ENCODE data around the gene SMG1. TPM values are rescaled to one million over a fixed set of nuclear protein-coding genes. Genes with fewer than 3 reads are reported as not detected.
"Not testable (repeated sequence)": the region's sequence is repeated elsewhere in the genome, so short reads cannot be mapped to it uniquely, and the experiment has no call there.

Gene SMG1
- total RNA-seq, 1 experiment from 2014 or later: 96.4 TPM

DNA sequence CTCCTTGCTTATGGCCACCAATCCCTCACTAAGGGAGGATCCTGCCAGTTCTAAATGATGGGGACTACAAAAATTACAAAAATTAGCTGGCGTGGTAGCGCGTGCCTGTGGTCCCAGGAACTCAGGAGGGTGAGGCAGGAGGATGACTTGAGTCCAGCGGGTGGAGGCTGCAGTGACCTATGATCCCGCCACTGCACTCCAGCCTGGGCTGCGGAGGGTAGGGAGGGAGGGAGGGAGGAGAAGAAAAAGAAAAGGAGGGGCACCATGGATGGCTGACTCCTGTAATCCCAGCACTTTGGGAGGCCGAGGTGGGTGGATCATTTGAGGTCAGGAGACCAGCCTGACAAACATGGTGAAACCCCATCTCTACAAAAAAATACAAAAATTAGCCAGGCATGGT is 1.9 kb upstream of the SMG1 start:
- H3K14ac ChIP-seq (ENCODE audit: insufficient read depth, low read length); H2BK120ac ChIP-seq (ENCODE audit: low read depth, low read length, poor library complexity, severe bottlenecking); H3K9ac ChIP-seq (ENCODE audit: extremely low read depth, insufficient read length, low read length); H3K27me3 ChIP-seq (ENCODE audit: insufficient read depth, low read length); H3K18ac ChIP-seq (ENCODE audit: insufficient read length, low read depth, low read length); H3K4me2 ChIP-seq (ENCODE audit: insufficient read depth, insufficient read length, low read length); DNase-seq; H3K9me3 ChIP-seq (ENCODE audit: control insufficient read depth, low read depth, low read length); H2BK5ac ChIP-seq (ENCODE audit: insufficient read length, low read length); H3K56ac ChIP-seq (ENCODE audit: insufficient read length, low read depth, low read length); H3K23ac ChIP-seq (ENCODE audit: insufficient read length, low read depth, low read length); H3K4ac ChIP-seq (ENCODE audit: low read depth, low read length); H2AFZ ChIP-seq (ENCODE audit: low read length); H2AK5ac ChIP-seq (ENCODE audit: insufficient read length, low read length); H4K8ac ChIP-seq (replicated peaks; ENCODE audit: insufficient read length, low read depth, low read length); H3K79me1 ChIP-seq (ENCODE audit: insufficient read depth, low read depth, low read length, poor library complexity, severe bottlenecking); H3K27me3 Mint-ChIP-seq (ENCODE audit: low read depth); H4K91ac ChIP-seq (ENCODE audit: insufficient read length, low read depth, low read length); H2BK12ac ChIP-seq (ENCODE audit: insufficient read length, low read depth, low read length); H2BK20ac ChIP-seq (ENCODE audit: low read depth, low read length, poor library complexity, severe bottlenecking); H2BK15ac ChIP-seq (ENCODE audit: low read depth, low read length); H3K4me1 ChIP-seq (ENCODE audit: insufficient read depth, low read length); H3K9me3 Mint-ChIP-seq; H4K20me1 ChIP-seq (ENCODE audit: control insufficient read depth, insufficient read depth, insufficient read length); H3K27ac ChIP-seq (ENCODE audit: insufficient read length, low read depth, low read length); H4K5ac ChIP-seq (ENCODE audit: insufficient read length, low read depth, low read length); H3K23me2 ChIP-seq (ENCODE audit: insufficient read length, low read depth, low read length, poor library complexity, severe bottlenecking); H3T11ph ChIP-seq (ENCODE audit: low read length); H3K36me3 Mint-ChIP-seq (ENCODE audit: insufficient read depth in 1 of 3, low read depth in 3 of 3): not testable (repeated sequence)
- Mint-ChIP-seq H3K27ac (peak overlapping the region in 1 of 3 experiments; percentile 80; a peak in 2 of 7 replicates), H3K4me3 (0 out of 5 replicates have a peak overlapping the region, but pooled peaks of 1 of the 2 experiments have one; percentile 89), H3K4me1 (peaks cover 19 to 30% of the 10 kb centered on the region in 2 experiments)
- H3K79me2 ChIP-seq (ENCODE audit: insufficient read depth, low read length): peaks cover 12% of the 10 kb centered on the region
- no CpG with 5 or more reads among the region's 7 CpGs for WGBS (ENCODE audit: extremely low coverage, insufficient read length, low lambda C conversion rate)

DNA sequence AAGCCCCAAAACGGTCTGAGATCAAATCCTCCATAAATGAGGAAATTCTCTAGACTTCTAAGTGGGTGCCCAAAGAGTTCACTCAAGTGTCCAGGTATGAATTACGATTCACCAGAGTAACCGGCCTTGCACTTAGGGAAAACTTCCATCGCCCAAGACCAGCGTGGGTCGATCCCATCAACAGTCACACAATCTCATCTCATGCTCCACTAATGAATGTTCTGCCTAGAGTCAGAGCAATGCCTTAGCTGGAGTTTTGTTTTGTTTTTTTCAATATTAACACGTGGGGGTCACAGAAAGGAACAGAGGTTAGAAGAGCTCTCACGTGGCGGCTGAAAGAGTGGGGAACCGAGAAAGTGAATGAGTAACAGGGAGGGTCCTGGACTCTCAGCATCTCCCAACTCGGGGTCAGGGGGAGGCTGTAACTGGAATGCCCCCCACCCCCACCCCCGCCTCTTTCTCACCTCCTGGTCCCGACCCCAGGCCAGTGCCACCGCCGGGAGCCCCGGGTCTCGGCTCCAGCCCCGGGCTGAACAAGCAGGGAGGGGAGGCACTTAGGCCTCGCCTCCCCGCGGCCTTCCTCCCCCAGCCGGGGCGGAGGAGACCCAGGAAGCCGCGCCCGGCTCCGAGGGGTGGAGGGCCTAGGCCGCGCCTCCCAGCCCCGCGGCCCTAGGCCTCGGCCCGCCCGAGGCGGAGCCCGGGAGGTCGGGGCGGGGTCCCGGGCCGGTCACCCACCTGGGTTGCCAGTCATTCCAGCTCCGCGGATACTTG is 808 bp downstream of the SMG1 start:
- DNase-seq: peak; percentile 38
- WGBS (ENCODE audit: extremely low coverage, insufficient read length, low lambda C conversion rate): no CpG with 5 or more reads among the region's 42 CpGs
- not testable (repeated sequence) for H3K56ac ChIP-seq (ENCODE audit: insufficient read length, low read depth, low read length); H4K91ac ChIP-seq (ENCODE audit: insufficient read length, low read depth, low read length); H3K23me2 ChIP-seq (ENCODE audit: insufficient read length, low read depth, low read length, poor library complexity, severe bottlenecking); H4K5ac ChIP-seq (ENCODE audit: insufficient read length, low read depth, low read length); H3K27me3 ChIP-seq (ENCODE audit: insufficient read depth, low read length); H3K79me1 ChIP-seq (ENCODE audit: insufficient read depth, low read depth, low read length, poor library complexity, severe bottlenecking); H3K23ac ChIP-seq (ENCODE audit: insufficient read length, low read depth, low read length); H3K27ac ChIP-seq (ENCODE audit: insufficient read length, low read depth, low read length); H3K27me3 Mint-ChIP-seq (ENCODE audit: low read depth); H3K9me3 Mint-ChIP-seq; H4K8ac ChIP-seq (replicated peaks; ENCODE audit: insufficient read length, low read depth, low read length); H3K18ac ChIP-seq (ENCODE audit: insufficient read length, low read depth, low read length); H2AK5ac ChIP-seq (ENCODE audit: insufficient read length, low read length); H2BK15ac ChIP-seq (ENCODE audit: low read depth, low read length); H2BK20ac ChIP-seq (ENCODE audit: low read depth, low read length, poor library complexity, severe bottlenecking); H2BK120ac ChIP-seq (ENCODE audit: low read depth, low read length, poor library complexity, severe bottlenecking); H2BK12ac ChIP-seq (ENCODE audit: insufficient read length, low read depth, low read length); H4K20me1 ChIP-seq (ENCODE audit: control insufficient read depth, insufficient read depth, insufficient read length); H2AFZ ChIP-seq (ENCODE audit: low read length); H3K14ac ChIP-seq (ENCODE audit: insufficient read depth, low read length); H3K4ac ChIP-seq (ENCODE audit: low read depth, low read length); H3K9me3 ChIP-seq (ENCODE audit: control insufficient read depth, low read depth, low read length); H2BK5ac ChIP-seq (ENCODE audit: insufficient read length, low read length); H3T11ph ChIP-seq (ENCODE audit: low read length); H3K4me1 ChIP-seq (ENCODE audit: insufficient read depth, low read length)
- H3K27ac Mint-ChIP-seq: peak overlapping the region; percentile 88 to 98 (median 95)
- H3K9ac ChIP-seq (ENCODE audit: extremely low read depth, insufficient read length, low read length): peak overlapping the region; percentile 76
- peaks cover 11 to 21% of the 10 kb centered on the region in 2 experiments for H3K4me1 Mint-ChIP-seq
- peak overlapping the region; percentile 45 for H3K4me2 ChIP-seq (ENCODE audit: insufficient read depth, insufficient read length, low read length)
- H3K4me3 Mint-ChIP-seq: peak overlapping the region; percentile 89 to 98
- peaks cover 27% of the 10 kb centered on the region for H3K79me2 ChIP-seq (ENCODE audit: insufficient read depth, low read length)
- peaks cover 3 to 10% (median 3%) of the 10 kb centered on the region in 3 experiments; a peak in 5 of 7 replicates for H3K36me3 Mint-ChIP-seq (ENCODE audit: insufficient read depth in 1 of 3, low read depth in 3 of 3)
